VCaP (cell line): Measurements from ENCODE around the gene CRYGA.

Experiments used
- H3K27ac ChIP-seq: fragments of 450-650 bp; 2 replicates; pipeline ENCODE4 v1.5.1; 2017
- CTCF ChIP-seq: fragments of 450-650 bp; conservative IDR thresholded peaks from 2 replicates; pipeline ENCODE4 v1.5.1; 2017; ENCODE audit warnings: mild to moderate bottlenecking, moderate library complexity

CRYGA gene, protein sequence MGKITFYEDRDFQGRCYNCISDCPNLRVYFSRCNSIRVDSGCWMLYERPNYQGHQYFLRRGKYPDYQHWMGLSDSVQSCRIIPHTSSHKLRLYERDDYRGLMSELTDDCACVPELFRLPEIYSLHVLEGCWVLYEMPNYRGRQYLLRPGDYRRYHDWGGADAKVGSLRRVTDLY

GRCh38 chr2:208163489-208163888 is at the start of gene CRYGA:
TSS of gene CRYGA (minus strand) at chr2:208163589. CDS start at chr2:208163556, 33 bp downstream.
- no peak for TF ChIP-seq CTCF
- H3K27ac ChIP-seq, result no peak within 1 kb of the TSS

DNA sequence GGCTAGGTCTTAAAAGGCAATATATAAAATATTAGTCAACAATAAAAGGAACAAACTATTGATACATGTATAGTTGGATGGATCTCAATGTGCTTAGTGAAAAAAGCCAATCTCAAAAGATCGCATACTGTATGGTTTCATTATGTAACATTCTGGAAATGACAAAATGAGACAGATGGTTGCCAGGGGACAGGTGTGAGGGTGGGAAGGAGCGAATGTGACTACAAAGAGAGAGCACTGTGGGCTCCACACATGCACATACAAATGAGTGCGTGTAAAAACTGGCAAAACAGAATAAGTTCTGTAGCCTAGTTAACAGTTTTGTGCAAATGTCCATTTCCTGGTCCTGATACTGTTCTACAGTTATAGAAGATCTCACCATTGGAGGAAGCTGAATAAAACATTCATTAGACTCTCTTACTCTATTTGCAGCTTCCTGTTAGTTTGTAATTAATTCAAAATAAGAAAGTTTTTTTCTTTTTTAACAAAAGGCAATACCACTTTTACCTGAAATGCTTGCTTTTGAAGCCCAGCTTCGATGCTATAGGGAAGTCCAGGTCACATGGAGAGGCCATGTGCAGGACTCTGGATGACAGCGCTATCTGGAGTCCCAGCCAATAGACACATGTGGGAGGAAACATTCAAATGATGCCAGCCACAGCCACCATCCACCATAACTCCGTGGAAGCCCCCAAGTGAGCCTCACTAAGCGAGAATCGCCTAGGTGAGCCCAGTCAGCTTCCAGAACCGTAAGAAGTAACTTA is 47.5 kb upstream of the CRYGA start:
- H3K27ac ChIP-seq, result no peak overlapping the region
- TF ChIP-seq CTCF, result no peak

- H3K27ac ChIP-seq, result no peak overlapping the region
- no peak for TF ChIP-seq CTCF
Observed at GRCh38 chr2:208208335-208209085, 45.1 kb upstream of the CRYGA start.

GRCh38 chr2:208207769-208208168 is 44.4 kb upstream of the CRYGA start:
- H3K27ac ChIP-seq, result no peak overlapping the region
- TF ChIP-seq CTCF, result no peak

DNA sequence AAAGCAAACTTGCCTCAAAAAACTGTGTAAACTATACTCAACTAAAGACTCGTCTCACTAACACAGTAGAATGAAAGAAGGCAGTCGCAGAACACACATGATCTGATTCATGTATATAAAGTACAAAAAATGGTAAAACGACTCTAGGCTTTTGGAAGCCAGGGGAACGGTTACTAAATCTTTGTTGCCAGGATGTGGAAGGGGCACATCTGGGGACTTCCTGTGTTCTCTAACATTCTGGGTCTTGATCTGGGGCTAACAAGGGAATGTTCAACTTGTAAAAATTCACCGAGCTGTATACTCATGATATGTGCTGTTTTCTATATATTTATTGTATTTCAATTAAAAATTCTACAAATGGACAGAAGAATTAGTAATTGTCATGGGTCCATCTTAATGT is 40.8 kb upstream of the CRYGA start:
- H3K27ac ChIP-seq, result no peak overlapping the region
- no peak for TF ChIP-seq CTCF

- no peak overlapping the region for H3K27ac ChIP-seq
- TF ChIP-seq CTCF, result no peak
Observed at GRCh38 chr2:208195531-208195930, 32.1 kb upstream of the CRYGA start.

DNA sequence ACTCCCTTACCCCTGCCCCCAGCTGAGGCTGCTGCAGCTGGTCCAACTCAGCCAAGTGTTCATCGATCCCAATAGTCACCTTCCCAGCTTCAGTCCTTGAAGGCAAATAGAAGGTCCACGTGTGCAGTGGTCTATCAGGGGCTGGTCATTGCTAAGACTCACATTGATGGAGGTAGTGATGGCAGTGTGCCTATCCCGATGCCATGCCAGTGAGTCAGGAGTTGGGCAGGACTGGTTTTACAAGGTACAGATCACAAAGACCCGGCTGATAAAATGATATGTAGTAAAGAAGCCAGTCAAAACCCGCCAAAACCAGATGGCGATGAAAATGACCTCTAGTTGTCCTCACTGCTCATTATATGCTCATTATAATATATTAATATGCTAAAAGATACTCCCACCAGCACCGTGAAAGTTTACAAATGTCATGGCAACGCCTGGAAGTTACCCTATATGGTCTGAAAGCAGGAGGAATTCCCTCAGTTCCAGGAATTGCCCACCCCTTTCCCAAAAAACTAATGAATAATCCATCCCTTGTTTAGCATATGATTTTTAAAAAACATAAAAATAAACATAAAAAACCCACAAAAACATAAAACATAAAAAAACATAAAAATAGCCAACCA is 29.3 kb upstream of the CRYGA start:
- no peak for TF ChIP-seq CTCF

More for the DNA sequence above, 29.3 kb upstream of the CRYGA start:
- no peak overlapping the region for H3K27ac ChIP-seq
